Neural cell (in vitro differentiated cells): ENCODE measurements around the gene NADK2. TPM values are rescaled to one million over a fixed set of nuclear protein-coding genes. Genes with fewer than 3 reads are reported as not detected.

Experiments
- H2AFZ ChIP-seq: fragments of 200-600, 300-800 bp; sonication (generic), shearing (Covaris generic); 2 replicates; pipeline ENCODE4 v1.6.0; 2014; ENCODE audit warnings: low read depth, mild to moderate bottlenecking, antibody characterized with exemption, low read length, moderate library complexity
- H3F3A ChIP-seq: fragments of 200-600 bp; shearing (Covaris generic); 2 replicates; pipeline ENCODE4 v1.6.1; 2016; ENCODE audit warnings: mild to moderate bottlenecking, moderate library complexity, mixed read lengths, antibody characterized with exemption, low read length; ENCODE audit not compliant: insufficient read depth, poor library complexity, severe bottlenecking
- H3K27ac ChIP-seq: fragments of 200-600, 300-800 bp; sonication (generic), shearing (Covaris generic); 2 replicates; pipeline ENCODE4 v1.5.1; 2014; ENCODE audit warnings: mild to moderate bottlenecking, low read length, moderate library complexity
- H3K27me3 ChIP-seq: fragments of 300-800, 200-600 bp; sonication (generic), shearing (Covaris generic); 2 replicates; pipeline ENCODE4 v1.6.0; 2014; ENCODE audit warnings: mild to moderate bottlenecking, low read depth, low read length, moderate library complexity; ENCODE audit not compliant: insufficient read depth
- H3K36me3 ChIP-seq: fragments of 300-800, 200-600 bp; sonication (generic), shearing (Covaris generic); 2 replicates; pipeline ENCODE4 v1.5.1; 2014; ENCODE audit warnings: mild to moderate bottlenecking, antibody characterized with exemption, low read length, moderate library complexity; ENCODE audit not compliant: insufficient read depth
- H3K4me2 ChIP-seq: fragments of 300-800, 200-600 bp; sonication (generic), shearing (Covaris generic); 2 replicates; pipeline ENCODE4 v1.6.0; 2014; ENCODE audit warnings: mild to moderate bottlenecking, low read length
- H3K4me3 ChIP-seq: fragments of 300-800, 200-600 bp; sonication (generic), shearing (Covaris generic); 2 replicates; pipeline ENCODE4 v1.5.1; 2014; ENCODE audit warnings: mild to moderate bottlenecking, low read length, moderate library complexity
- H3K79me2 ChIP-seq: fragments of 200-600 bp; shearing (Covaris generic); replicated peaks from 2 replicates; pipeline ENCODE4 v1.6.0; 2014; ENCODE audit warnings: mild to moderate bottlenecking, low read length, moderate library complexity; ENCODE audit not compliant: insufficient read depth
- H3K9ac ChIP-seq: fragments of 300-800, 200-600 bp; sonication (generic), shearing (Covaris generic); 2 replicates; pipeline ENCODE4 v1.6.1; 2016; ENCODE audit warnings: mild to moderate bottlenecking, low read length, mixed read lengths
- H3K9me2 ChIP-seq: fragments of 200-600 bp; shearing (Covaris generic); 2 replicates; pipeline ENCODE4 v1.6.1; 2016; ENCODE audit warnings: mild to moderate bottlenecking, low read length, mixed read lengths; ENCODE audit not compliant: insufficient read depth
- H3K9me3 ChIP-seq: fragments of 200-600, 300-800 bp; sonication (generic), shearing (Covaris generic); 2 replicates; pipeline ENCODE4 v1.6.1; 2016; ENCODE audit warnings: mild to moderate bottlenecking, mixed run types, low read length, moderate library complexity, mixed read lengths
- H4K20me1 ChIP-seq: fragments of 200-600 bp; shearing (Covaris generic); 2 replicates; pipeline ENCODE4 v1.6.1; 2016; ENCODE audit warnings: mild to moderate bottlenecking, mixed run types; ENCODE audit not compliant: insufficient read depth
- EP300 ChIP-seq: fragments of 450-650 bp; conservative IDR thresholded peaks from 2 replicates; pipeline ENCODE4 v1.6.1; 2014; ENCODE audit warnings: antibody characterized with exemption, mild to moderate bottlenecking, moderate library complexity; ENCODE audit not compliant: poor library complexity, severe bottlenecking
- EZH2 ChIP-seq: fragments of 200-600, 300-800 bp; shearing (Covaris generic), sonication (generic); IDR thresholded peaks from 2 replicates; pipeline ENCODE4 v1.6.1; 2014; ENCODE audit warnings: antibody characterized with exemption, low read length, borderline replicate concordance, mild to moderate bottlenecking; ENCODE audit not compliant: insufficient read depth, poor library complexity, severe bottlenecking
- MXI1 ChIP-seq: fragments of 450-650 bp; conservative IDR thresholded peaks from 2 replicates; pipeline ENCODE4 v1.6.1; 2014; ENCODE audit warnings: antibody characterized with exemption, mild to moderate bottlenecking; ENCODE audit not compliant: poor library complexity, severe bottlenecking
- POLR2AphosphoS5 ChIP-seq: IDR thresholded peaks from 2 replicates; pipeline ENCODE4 v1.6.1; 2012
- RAD21 ChIP-seq: fragments of 450-650 bp; conservative IDR thresholded peaks from 2 replicates; pipeline ENCODE4 v1.6.1; 2014; ENCODE audit warnings: antibody characterized with exemption, mild to moderate bottlenecking, moderate library complexity
- SMC3 ChIP-seq: fragments of 450-650 bp; conservative IDR thresholded peaks from 2 replicates; pipeline ENCODE4 v1.6.1; 2014; ENCODE audit warnings: antibody characterized with exemption, mild to moderate bottlenecking, moderate library complexity; ENCODE audit not compliant: poor library complexity
- TAF1 ChIP-seq: IDR thresholded peaks from 2 replicates; pipeline ENCODE4 v1.6.1; 2012; ENCODE audit warnings: low read depth
- polyA plus RNA-seq: library from polyadenylated mRNA; depleted of rRNA; stranded (reverse); fragments of >200 nt; gene quantifications from 2 replicates; pipeline ENCODE4 v1.2.3, GENCODE V29; 2014
- TF ChIP-seq, protein P1 (sequence below): IDR thresholded peaks from 2 replicates; pipeline ENCODE4 v1.6.1; 2012; ENCODE audit warnings: borderline replicate concordance
- TF ChIP-seq, protein P2 (sequence below): fragments of 450-650 bp; IDR thresholded peaks from 2 replicates; pipeline ENCODE4 v1.5.1; 2014; ENCODE audit warnings: antibody characterized with exemption, mild to moderate bottlenecking, moderate library complexity; ENCODE audit not compliant: poor library complexity, severe bottlenecking

NADK2 gene
- polyA plus RNA-seq, 1 donor from 2014 or later = 66.8 TPM

DNA sequence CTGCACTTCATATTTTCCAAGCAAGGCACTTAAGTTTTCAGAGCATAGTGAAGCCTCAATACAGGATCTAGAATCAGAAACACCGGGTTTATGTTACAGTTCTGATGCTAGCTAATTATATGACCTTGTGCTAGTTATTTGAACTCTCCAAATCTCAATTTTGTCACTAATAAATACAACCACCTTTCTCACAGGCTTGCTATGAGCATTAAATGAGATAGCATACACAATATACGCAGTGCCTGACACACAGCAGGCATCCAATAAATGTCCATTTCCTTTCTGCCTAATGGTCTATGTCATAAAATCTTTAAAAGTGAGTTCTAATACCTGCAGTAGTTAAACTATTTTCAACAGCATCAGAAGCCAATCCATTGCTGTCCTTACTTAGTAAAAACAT is 32.9 kb downstream of the NADK2 start:
- Histone ChIP-seq H3K4me3 (no peak overlapping the region), H3F3A (no peaks in the 10 kb centered on the region), H2AFZ (no peak overlapping the region), H3K9me2 (no peaks in the 10 kb centered on the region), H3K4me2 (no peak overlapping the region), H3K79me2 (no peaks in the 10 kb centered on the region), H3K27ac (no peak overlapping the region), H3K27me3 (no peaks in the 10 kb centered on the region), H3K9me3 (no peaks in the 10 kb centered on the region), H4K20me1 (no peaks in the 10 kb centered on the region), H3K36me3 (no peaks in the 10 kb centered on the region), H3K9ac (no peak overlapping the region)
- no peak for TF ChIP-seq MXI1
- TF ChIP-seq, protein P1, sequence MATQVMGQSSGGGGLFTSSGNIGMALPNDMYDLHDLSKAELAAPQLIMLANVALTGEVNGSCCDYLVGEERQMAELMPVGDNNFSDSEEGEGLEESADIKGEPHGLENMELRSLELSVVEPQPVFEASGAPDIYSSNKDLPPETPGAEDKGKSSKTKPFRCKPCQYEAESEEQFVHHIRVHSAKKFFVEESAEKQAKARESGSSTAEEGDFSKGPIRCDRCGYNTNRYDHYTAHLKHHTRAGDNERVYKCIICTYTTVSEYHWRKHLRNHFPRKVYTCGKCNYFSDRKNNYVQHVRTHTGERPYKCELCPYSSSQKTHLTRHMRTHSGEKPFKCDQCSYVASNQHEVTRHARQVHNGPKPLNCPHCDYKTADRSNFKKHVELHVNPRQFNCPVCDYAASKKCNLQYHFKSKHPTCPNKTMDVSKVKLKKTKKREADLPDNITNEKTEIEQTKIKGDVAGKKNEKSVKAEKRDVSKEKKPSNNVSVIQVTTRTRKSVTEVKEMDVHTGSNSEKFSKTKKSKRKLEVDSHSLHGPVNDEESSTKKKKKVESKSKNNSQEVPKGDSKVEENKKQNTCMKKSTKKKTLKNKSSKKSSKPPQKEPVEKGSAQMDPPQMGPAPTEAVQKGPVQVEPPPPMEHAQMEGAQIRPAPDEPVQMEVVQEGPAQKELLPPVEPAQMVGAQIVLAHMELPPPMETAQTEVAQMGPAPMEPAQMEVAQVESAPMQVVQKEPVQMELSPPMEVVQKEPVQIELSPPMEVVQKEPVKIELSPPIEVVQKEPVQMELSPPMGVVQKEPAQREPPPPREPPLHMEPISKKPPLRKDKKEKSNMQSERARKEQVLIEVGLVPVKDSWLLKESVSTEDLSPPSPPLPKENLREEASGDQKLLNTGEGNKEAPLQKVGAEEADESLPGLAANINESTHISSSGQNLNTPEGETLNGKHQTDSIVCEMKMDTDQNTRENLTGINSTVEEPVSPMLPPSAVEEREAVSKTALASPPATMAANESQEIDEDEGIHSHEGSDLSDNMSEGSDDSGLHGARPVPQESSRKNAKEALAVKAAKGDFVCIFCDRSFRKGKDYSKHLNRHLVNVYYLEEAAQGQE = no peak
- no peak for TF ChIP-seq RAD21
- no peak for TF ChIP-seq EP300
- TF ChIP-seq EZH2 = no peak
- no peak for TF ChIP-seq POLR2AphosphoS5
- no peak for TF ChIP-seq TAF1
- TF ChIP-seq, protein P2, sequence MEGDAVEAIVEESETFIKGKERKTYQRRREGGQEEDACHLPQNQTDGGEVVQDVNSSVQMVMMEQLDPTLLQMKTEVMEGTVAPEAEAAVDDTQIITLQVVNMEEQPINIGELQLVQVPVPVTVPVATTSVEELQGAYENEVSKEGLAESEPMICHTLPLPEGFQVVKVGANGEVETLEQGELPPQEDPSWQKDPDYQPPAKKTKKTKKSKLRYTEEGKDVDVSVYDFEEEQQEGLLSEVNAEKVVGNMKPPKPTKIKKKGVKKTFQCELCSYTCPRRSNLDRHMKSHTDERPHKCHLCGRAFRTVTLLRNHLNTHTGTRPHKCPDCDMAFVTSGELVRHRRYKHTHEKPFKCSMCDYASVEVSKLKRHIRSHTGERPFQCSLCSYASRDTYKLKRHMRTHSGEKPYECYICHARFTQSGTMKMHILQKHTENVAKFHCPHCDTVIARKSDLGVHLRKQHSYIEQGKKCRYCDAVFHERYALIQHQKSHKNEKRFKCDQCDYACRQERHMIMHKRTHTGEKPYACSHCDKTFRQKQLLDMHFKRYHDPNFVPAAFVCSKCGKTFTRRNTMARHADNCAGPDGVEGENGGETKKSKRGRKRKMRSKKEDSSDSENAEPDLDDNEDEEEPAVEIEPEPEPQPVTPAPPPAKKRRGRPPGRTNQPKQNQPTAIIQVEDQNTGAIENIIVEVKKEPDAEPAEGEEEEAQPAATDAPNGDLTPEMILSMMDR = no peak
- TF ChIP-seq SMC3 = no peak

DNA sequence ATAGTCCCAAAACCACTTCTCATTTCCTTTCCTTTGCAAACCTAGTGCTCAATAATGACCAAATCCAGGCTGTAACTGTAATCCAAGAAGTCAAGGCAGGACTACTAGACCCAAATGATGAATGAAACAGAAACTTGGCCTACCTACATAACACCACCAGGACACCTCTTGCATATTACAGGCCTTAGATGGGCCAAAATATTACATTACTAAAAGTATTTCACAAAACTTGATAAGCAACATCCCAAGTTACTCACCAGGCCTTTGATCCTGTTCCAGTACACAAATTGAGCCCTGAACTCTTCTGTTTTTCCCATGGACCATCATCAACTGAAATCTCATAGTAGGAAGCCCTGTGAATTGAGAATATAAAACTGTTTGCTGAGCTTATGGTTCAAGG is 34.8 kb downstream of the NADK2 start:
- TF ChIP-seq, protein P1 = no peak
- TF ChIP-seq SMC3 (no peak), EP300 (no peak), MXI1 (no peak), POLR2AphosphoS5 (no peak), EZH2 (no peak), TAF1 (no peak), RAD21 (no peak)
- TF ChIP-seq, protein P2 = no peak
- Histone ChIP-seq H4K20me1 (no peaks in the 10 kb centered on the region), H3K4me3 (no peak overlapping the region), H2AFZ (no peak overlapping the region), H3K79me2 (no peaks in the 10 kb centered on the region), H3K9me2 (no peaks in the 10 kb centered on the region), H3K9me3 (no peaks in the 10 kb centered on the region), H3K9ac (no peak overlapping the region), H3K27me3 (no peaks in the 10 kb centered on the region), H3K27ac (no peak overlapping the region), H3K4me2 (no peak overlapping the region), H3F3A (no peaks in the 10 kb centered on the region), H3K36me3 (no peaks in the 10 kb centered on the region)
